GM12864 (cell line): Measurements from ENCODE around the gene CD47.

ENCODE experiments used
- DNase-seq: peaks from one replicate; pipeline ENCODE4 v3.0.0-alpha.2; 2011; ENCODE audit warnings: low read depth
- H3K4me3 ChIP-seq: 2 replicates; pipeline ENCODE4 v1.5.1; 2011; ENCODE audit warnings: mild to moderate bottlenecking, low read depth, low read length, control low read depth
- TF ChIP-seq, protein P1 (sequence below): IDR thresholded peaks from 2 replicates; pipeline ENCODE4 v1.5.1; 2011; ENCODE audit warnings: low read depth, mild to moderate bottlenecking, moderate library complexity, low read length, control low read depth, inconsistent platforms; ENCODE audit errors: missing control alignments

Gene CD47

DNA sequence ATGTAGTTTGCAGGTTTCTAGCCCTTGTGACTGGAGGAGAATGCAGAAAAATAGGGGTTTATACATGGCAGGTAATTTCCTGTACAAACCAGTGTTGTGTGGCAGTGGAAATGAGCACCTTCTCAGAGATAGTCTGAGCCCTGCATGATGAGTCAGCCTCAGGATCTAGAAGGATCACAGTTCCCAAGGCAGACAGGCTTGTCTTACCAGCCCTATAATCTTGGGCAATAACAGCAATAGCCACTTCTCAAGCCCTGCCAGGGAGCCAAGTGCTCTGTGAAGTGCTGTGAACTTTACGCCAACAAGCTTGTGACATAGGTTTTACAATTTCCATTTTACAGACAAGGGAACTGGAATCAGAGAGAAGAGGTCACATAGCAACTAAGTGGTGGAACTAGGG, 89.4 kb downstream of the CD47 start:
- no peak overlapping the region for H3K4me3 ChIP-seq
- DNase-seq = no peak
- TF ChIP-seq, protein P1, sequence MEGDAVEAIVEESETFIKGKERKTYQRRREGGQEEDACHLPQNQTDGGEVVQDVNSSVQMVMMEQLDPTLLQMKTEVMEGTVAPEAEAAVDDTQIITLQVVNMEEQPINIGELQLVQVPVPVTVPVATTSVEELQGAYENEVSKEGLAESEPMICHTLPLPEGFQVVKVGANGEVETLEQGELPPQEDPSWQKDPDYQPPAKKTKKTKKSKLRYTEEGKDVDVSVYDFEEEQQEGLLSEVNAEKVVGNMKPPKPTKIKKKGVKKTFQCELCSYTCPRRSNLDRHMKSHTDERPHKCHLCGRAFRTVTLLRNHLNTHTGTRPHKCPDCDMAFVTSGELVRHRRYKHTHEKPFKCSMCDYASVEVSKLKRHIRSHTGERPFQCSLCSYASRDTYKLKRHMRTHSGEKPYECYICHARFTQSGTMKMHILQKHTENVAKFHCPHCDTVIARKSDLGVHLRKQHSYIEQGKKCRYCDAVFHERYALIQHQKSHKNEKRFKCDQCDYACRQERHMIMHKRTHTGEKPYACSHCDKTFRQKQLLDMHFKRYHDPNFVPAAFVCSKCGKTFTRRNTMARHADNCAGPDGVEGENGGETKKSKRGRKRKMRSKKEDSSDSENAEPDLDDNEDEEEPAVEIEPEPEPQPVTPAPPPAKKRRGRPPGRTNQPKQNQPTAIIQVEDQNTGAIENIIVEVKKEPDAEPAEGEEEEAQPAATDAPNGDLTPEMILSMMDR = no peak

DNA sequence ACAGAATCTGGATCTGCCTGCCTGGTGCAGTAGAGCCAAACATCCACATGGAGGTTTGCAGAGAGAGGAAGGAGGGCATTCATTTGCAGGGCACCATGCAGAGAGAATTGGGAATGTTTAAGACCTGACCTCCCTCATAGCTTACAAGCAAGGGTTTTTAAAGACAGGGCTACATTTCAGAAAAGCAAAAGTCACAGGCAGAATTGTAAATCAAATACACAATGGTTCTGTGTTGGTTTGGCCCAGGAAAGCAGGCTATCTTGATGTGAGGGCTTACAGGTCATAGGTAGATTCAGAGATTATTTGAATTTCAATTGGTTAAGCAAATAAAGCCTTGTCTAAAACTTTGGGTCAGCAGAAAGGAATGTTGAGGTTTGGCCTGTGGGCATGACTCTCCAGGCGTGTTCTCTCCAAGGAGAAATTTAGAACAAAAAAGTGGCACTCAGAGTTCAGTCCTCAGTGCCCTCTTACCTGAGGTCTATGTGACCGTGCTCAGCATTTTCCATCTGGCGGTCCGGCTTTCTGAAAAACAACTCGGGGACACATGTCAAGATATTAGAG, 91.5 kb downstream of the CD47 start:
- no peak overlapping the region for H3K4me3 ChIP-seq
- no peak for DNase-seq
- TF ChIP-seq, protein P1 = no peak

DNA sequence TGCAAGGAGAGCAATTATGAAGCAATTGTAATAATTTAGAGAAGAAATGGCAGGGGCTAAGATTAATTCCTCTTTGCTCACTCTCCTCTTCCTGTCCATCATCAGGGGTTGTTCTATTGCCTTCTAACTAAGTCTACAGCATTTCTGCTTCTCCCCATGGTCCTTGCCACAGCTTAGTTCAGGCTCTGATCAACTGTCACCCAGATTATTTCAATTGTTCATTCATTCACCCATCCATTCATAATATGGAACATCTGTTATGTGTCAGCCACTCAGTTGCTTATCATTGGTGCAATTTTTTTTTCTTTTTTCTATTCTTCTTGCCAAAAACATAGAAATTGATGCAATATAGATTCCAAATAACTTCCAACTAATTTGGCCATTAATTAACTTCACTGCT, 93.2 kb downstream of the CD47 start:
- DNase-seq = no peak
- TF ChIP-seq, protein P1 = no peak
- no peak overlapping the region for H3K4me3 ChIP-seq

DNA sequence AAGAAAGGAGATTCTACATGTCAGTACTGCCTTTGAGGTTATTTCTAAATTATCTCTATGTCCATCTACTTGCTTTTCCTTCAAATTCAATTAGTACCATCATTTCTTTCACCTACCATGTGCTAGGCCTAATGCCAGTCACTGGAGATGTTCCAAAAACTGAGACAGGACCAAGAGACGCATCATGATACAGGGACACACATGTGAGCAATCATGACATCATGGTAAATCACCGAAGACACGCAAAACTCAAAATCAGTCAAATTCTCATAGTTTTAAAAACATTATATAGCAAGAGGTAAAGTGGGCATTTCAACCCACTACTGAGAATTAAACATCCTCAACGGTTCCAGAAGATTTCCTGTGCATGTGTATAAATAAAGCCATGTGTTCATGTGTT, 95.0 kb downstream of the CD47 start:
- H3K4me3 ChIP-seq = no peak overlapping the region
- no peak for DNase-seq
- TF ChIP-seq, protein P1 = no peak

DNA sequence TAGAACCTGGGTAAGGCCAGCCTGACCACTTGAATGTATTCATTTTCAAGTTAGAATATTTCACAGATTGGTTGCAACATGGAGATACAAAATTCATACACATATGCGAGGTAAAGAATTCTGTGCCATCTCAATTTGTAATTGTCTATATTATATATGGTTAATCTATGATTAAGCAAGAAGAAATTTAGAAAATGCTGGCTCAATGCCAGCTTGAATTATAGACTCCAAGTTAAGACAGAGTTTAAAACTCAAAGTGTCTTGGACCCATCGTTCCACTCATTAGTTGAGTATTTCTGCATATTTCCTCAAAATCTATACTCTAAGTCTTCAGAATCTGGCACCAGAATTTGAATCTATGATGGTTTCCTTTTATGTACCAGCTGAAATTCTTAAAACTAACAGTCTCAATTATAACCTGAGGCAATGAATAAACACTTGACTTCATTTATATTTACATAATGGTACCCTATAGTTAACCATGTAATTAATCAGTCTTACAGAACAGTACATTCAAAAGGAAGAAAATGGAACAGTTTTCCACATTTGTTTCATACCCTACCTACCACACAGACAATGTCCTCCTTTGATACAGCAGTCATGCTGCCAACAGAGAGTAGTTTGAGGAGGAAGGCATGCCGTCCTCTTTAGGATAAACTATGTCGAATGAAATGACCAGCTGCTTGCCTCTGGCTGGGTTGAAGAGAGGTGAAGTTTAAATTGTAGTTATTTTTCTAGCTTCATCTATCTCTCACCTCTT, 95.7 kb downstream of the CD47 start:
- TF ChIP-seq, protein P1 = no peak
- H3K4me3 ChIP-seq = no peak overlapping the region
- DNase-seq = no peak

DNA sequence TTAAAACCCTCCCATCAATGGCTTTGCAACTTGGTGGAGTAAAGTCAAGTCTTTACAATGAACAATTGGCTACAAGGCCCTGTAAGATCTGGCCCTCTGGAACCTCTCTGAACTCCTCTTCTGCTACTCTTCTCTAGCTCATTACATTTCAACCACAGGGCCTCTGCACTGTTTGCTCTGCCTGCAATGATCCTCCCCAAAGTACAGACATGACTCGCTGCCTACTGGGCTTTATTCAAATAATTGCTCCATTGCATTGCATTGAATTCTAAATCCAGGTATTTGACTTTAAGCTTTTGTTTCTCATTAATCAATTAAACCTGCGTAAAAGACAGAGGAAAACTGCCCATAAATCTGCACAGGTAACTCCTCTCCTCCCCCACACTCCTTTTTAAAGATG, 96.7 kb downstream of the CD47 start:
- H3K4me3 ChIP-seq = no peak overlapping the region
- TF ChIP-seq, protein P1 = no peak
- DNase-seq = no peak

DNA sequence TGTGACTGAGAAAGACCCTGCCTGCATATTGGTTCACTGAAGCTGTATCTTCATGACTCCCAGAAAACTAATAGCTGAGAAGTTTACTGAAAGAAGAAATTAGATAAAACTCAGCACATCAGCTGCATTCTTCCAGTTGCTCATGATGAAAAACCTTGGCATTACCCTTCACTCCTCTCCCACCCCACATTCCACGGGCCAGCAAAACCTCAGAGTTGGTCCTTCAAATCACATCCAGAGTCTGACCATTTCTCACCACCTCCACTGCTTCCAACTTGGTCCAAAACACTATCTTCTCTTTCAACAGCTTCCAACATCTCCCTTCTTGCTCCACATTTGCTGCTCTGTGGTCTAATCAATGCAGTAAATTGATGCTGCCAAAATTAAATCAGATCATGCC, 97.1 kb downstream of the CD47 start:
- no peak for DNase-seq
- H3K4me3 ChIP-seq = no peak overlapping the region
- TF ChIP-seq, protein P1 = no peak
